B cell (primary cell): ENCODE measurements around the gene SEMA4D. TPM values are rescaled to one million over a fixed set of nuclear protein-coding genes. Genes with fewer than 3 reads are reported as not detected.
"Not testable (repeated sequence)": the region's sequence is repeated elsewhere in the genome, so short reads cannot be mapped to it uniquely, and the experiment has no call there.

Experiments
- ATAC-seq: fragments of 200-7000 bp; cut with Tn5 transposase; one replicate; pipeline ENCODE4 v1.10.0; 2021; ENCODE audit warnings: low read depth, mild to moderate bottlenecking, moderate number of reproducible peaks, moderate library complexity
- CTCF ChIA-PET: fragments of 350-600 bp; sonication (Branson Sonifier 250); formaldehyde crosslinking; loops from one replicate; lab custom pipeline; 2021; ENCODE audit warnings: antibody characterized with exemption, inconsistent platforms; lab: Charles Lee
- POLR2A ChIA-PET: fragments of 350-600 bp; sonication (Branson Sonifier 250); formaldehyde crosslinking; loops from one replicate; lab custom pipeline; 2021; ENCODE audit warnings: antibody characterized with exemption; lab: Charles Lee
- DNase-seq: peaks from one replicate; pipeline ENCODE4 v3.0.0; 2013
- H2AFZ ChIP-seq: 2 replicates; pipeline ENCODE4 v1.6.1; 2012; ENCODE audit warnings: mild to moderate bottlenecking, low read depth, low read length; ENCODE audit not compliant: insufficient read depth, poor library complexity, severe bottlenecking
- H3K27ac ChIP-seq, 2 donors: 1 replicate in 1 of 2; 2 replicates in 1 of 2; pipeline ENCODE4 v1.5.1; 2012 to 2013; ENCODE audit warnings: low read length in 2 of 2, mild to moderate bottlenecking in 2 of 2, moderate library complexity in 1 of 2
- H3K27me3 ChIP-seq, 4 experiments: fragments of 200-600 bp in 1 of 4; sonication (generic) in 1 of 4; replicated peaks in 1 of 4; 1 replicate in 2 of 4; 2 replicates in 2 of 4; pipeline versions ENCODE4 v1.6.1 to v1.7.0; 2013 to 2016; ENCODE audit warnings: low read length in 3 of 4, mild to moderate bottlenecking in 2 of 4, mixed read lengths in 1 of 4, moderate library complexity in 1 of 4; ENCODE audit not compliant: insufficient read depth in 4 of 4, control insufficient read depth in 3 of 4; ENCODE audit errors: control extremely low read depth in 1 of 4
- H3K36me3 ChIP-seq, 2 experiments: replicated peaks in 1 of 2; 1 replicate in 1 of 2; 2 replicates in 1 of 2; pipeline versions ENCODE4 v1.6.1 to v1.7.1; 2013; ENCODE audit warnings: low read length in 1 of 2; ENCODE audit not compliant: insufficient read depth in 2 of 2, control insufficient read depth in 1 of 2; ENCODE audit errors: control extremely low read depth in 1 of 2, extremely low read depth in 1 of 2
- H3K4me1 ChIP-seq, 2 donors: fragments of 200-600 bp in 1 of 2; sonication (generic) in 1 of 2; 1 replicate in 1 of 2; 2 replicates in 1 of 2; pipeline versions ENCODE4 v1.5.1 to v1.6.1; 2013 to 2017; ENCODE audit warnings: low read length in 2 of 2; ENCODE audit not compliant: control insufficient read depth in 2 of 2, insufficient read depth in 2 of 2
- H3K4me2 ChIP-seq: replicated peaks from 2 replicates; pipeline ENCODE3; 2012; ENCODE audit warnings: mild to moderate bottlenecking, low read depth, low read length; ENCODE audit not compliant: poor library complexity, severe bottlenecking
- H3K4me3 ChIP-seq, 5 experiments: fragments of 200-600 bp in 1 of 5; sonication (generic) in 1 of 5; 1 replicate in 3 of 5; 2 replicates in 2 of 5; pipeline versions ENCODE4 v1.5.1 to v1.7.0; 2011 to 2016; ENCODE audit warnings: low read length in 4 of 5, mild to moderate bottlenecking in 4 of 5, low read depth in 2 of 5, control low read depth in 1 of 5, moderate library complexity in 1 of 5; ENCODE audit not compliant: insufficient read depth in 1 of 5; ENCODE audit errors: control extremely low read depth in 1 of 5, extremely low read depth in 1 of 5
- H3K79me2 ChIP-seq: fragments of 200-600 bp; sonication (generic); one replicate; pipeline ENCODE4 v1.6.0; 2016; ENCODE audit warnings: low read length; ENCODE audit not compliant: control insufficient read depth, insufficient read depth
- H3K9ac ChIP-seq: fragments of 200-600 bp; sonication (generic); 2 replicates; pipeline ENCODE4 v1.6.1; 2017; ENCODE audit warnings: mild to moderate bottlenecking, low read length, moderate library complexity
- H3K9me3 ChIP-seq, 3 donors: one replicate each; pipeline versions ENCODE4 v1.6.1 to v1.7.1; 2013; ENCODE audit warnings: low read length in 2 of 3; ENCODE audit not compliant: control insufficient read depth in 2 of 3, insufficient read depth in 1 of 3; ENCODE audit errors: control extremely low read depth in 1 of 3
- H4K20me1 ChIP-seq: 2 replicates; pipeline ENCODE4 v1.6.0; 2012; ENCODE audit warnings: mild to moderate bottlenecking, low read length; ENCODE audit not compliant: insufficient read depth, control insufficient read depth, poor library complexity, severe bottlenecking
- H3K27ac Mint-ChIP-seq: one replicate; pipeline ENCODE4 v1.8.0; 2021; ENCODE audit warnings: mixed read lengths
- H3K27me3 Mint-ChIP-seq: one replicate; pipeline ENCODE4 v1.8.0; 2021; ENCODE audit warnings: mixed read lengths
- H3K4me1 Mint-ChIP-seq: one replicate; pipeline ENCODE4 v1.8.0; 2021; ENCODE audit warnings: mixed read lengths
- H3K4me3 Mint-ChIP-seq: one replicate; pipeline ENCODE4 v1.8.0; 2021; ENCODE audit warnings: mixed read lengths
- H3K9me3 Mint-ChIP-seq: one replicate; pipeline ENCODE4 v1.8.0; 2022; ENCODE audit warnings: mixed read lengths; ENCODE audit not compliant: insufficient read depth
- CTCF ChIP-seq: fragments of 200-600 bp; IDR thresholded peaks from one replicate; pipeline ENCODE4 v1.8.0; 2022; ENCODE audit warnings: antibody characterized with exemption, mild to moderate bottlenecking
- EZH2 ChIP-seq: IDR thresholded peaks from 2 replicates; pipeline ENCODE4 v1.6.1; 2012; ENCODE audit warnings: borderline replicate concordance, low read depth, mild to moderate bottlenecking, moderate library complexity, low read length; ENCODE audit not compliant: insufficient read depth, poor library complexity, severe bottlenecking
- WGBS: methylation state at CpG from one replicate; pipeline ENCODE4 v1.1.5; 2013; ENCODE audit warnings: missing lambda C conversion rate; ENCODE audit not compliant: insufficient coverage; 5-methylcytosine and 5-hydroxymethylcytosine counted together
- intact Hi-C: fragments of 100-400 bp; cut with micrococcal nuclease; formaldehyde crosslinking; loops from one replicate; pipeline ENCODE4 v1.10.0; 2022
- polyA plus RNA-seq: library from polyadenylated mRNA; depleted of rRNA; stranded (reverse); fragments of >200 nt; gene quantifications from 2 replicates; pipeline ENCODE4 v1.2.3, GENCODE V29; 2012
- total RNA-seq, 2 donors: library from RNA; stranded (reverse); fragments of 120-200 nt in 1 of 2; gene quantifications; 1 replicate in 1 of 2; 2 replicates in 1 of 2; pipeline versions ENCODE4 v1.2.3 to v1.2.4, GENCODE V29; 2013 to 2022

SEMA4D gene
- total and polyA plus RNA-seq, 2 donors (not counting 1 experiment from before 2014, with no cell fraction given) = 53.6 to 231 TPM

DNA sequence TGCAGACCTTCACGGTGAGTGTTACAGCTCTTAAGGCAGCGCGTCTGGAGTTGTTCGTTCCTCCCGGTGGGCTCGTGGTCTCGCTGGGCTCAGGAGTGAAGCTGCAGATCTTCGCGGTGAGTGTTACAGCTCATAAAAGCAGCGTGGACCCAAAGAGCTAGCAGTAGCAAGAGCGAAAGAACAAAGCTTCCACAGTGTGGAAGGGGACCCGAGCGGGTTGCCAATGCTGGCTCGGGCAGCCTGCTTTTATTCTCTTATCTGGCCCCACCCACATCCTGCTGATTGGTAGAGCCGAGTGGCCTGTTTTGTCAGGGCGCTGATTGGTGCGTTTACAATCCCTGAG, 18.3 kb downstream of the SEMA4D start:
- peaks cover 78% of the 10 kb centered on the region for H4K20me1 ChIP-seq
- ATAC-seq, H3K4me3 ChIP-seq, H3K27ac ChIP-seq, H3K9me3 Mint-ChIP-seq, DNase-seq, H3K27me3 ChIP-seq, H3K9me3 ChIP-seq, H3K9ac ChIP-seq, POLR2A ChIA-PET, H3K4me3 Mint-ChIP-seq, H2AFZ ChIP-seq, H3K4me2 ChIP-seq, intact Hi-C loops, H3K27me3 Mint-ChIP-seq: not testable (repeated sequence)
- H3K79me2 ChIP-seq = peaks cover 95% of the 10 kb centered on the region
- H3K4me1 Mint-ChIP-seq = peaks cover 83% of the 10 kb centered on the region
- H3K27ac Mint-ChIP-seq = peak overlapping the region; percentile 7
- CTCF ChIA-PET = interaction anchor here (1.0 kb wide), 1 partner anchor 69 kb away, joined by 3 read pairs; no protein-coding TSS in a partner anchor
- 78% methylated on average over 4 of the region's 17 CpGs for WGBS
- peaks cover 5 to 27% of the 10 kb centered on the region in 2 experiments for H3K36me3 ChIP-seq
- H3K4me1 ChIP-seq = peaks cover 65 to 70% of the 10 kb centered on the region in 2 donors

- DNase-seq (no peak), ATAC-seq (no peak)
- POLR2A ChIA-PET = interaction anchor here (0.6 kb wide), 1 partner anchor 17 kb away, joined by 5 read pairs; no protein-coding TSS in a partner anchor
- Histone ChIP-seq H3K27me3 (no peaks in the 10 kb centered on the region), H3K4me3 (no peak overlapping the region), H3K27ac (no peak overlapping the region), H3K36me3 (peaks cover 5 to 32% of the 10 kb centered on the region in 2 experiments), H3K9me3 (peaks cover 0 to 5% (median 0%) of the 10 kb centered on the region in 3 donors), H2AFZ (no peak overlapping the region), H3K4me2 (no peak overlapping the region), H3K4me1 (peaks cover 59 to 64% of the 10 kb centered on the region in 2 donors), H3K79me2 (peaks cover 95% of the 10 kb centered on the region), H4K20me1 (peaks cover 84% of the 10 kb centered on the region), H3K9ac (no peak overlapping the region)
- intact Hi-C loops = no loop called here
- Mint-ChIP-seq H3K27me3 (no peaks in the 10 kb centered on the region), H3K4me1 (peaks cover 82% of the 10 kb centered on the region), H3K27ac (peak overlapping the region; percentile 46), H3K4me3 (no peak overlapping the region), H3K9me3 (no peaks in the 10 kb centered on the region)
- no peak for TF ChIP-seq EZH2
- no peak for TF ChIP-seq CTCF
- WGBS = 92% methylated on average over 15 of the region's 16 CpGs
- CTCF ChIA-PET = interaction anchor here (1.0 kb wide), 1 partner anchor 70 kb away, joined by 3 read pairs; no protein-coding TSS in a partner anchor
Observed at GRCh38 chr9:89478821-89479668, 18.9 kb downstream of the SEMA4D start.
